GM23338 (cell line): ENCODE results near the gene TSHZ3.

Experiments used
- CREB1 ChIP-seq: fragments of 250-450 bp; sonication (Bioruptor Pico); IDR thresholded peaks from 2 replicates; pipeline ENCODE4 v1.5.0; 2020; ENCODE audit warnings: low read depth, mild to moderate bottlenecking, moderate library complexity
- EZH2 ChIP-seq: fragments of 200-600 bp; sonication (generic); IDR thresholded peaks from one replicate; pipeline ENCODE4 v1.8.0; 2017; ENCODE audit warnings: antibody characterized with exemption, mild to moderate bottlenecking, low read depth; ENCODE audit not compliant: unreplicated experiment
- POLR2AphosphoS5 ChIP-seq: IDR thresholded peaks from 2 replicates; pipeline ENCODE4 v1.6.1; 2016; ENCODE audit warnings: antibody characterized with exemption, low read depth
- TF ChIP-seq, protein P1 (sequence below), 2 experiments: fragments of 200-600 bp in 1 of 2; sonication (generic) in 1 of 2; conservative IDR thresholded peaks; 2 replicates each; pipeline versions ENCODE4 v1.5.1 to v1.6.1; 2016 to 2017; ENCODE audit warnings: antibody characterized with exemption in 2 of 2, low read depth in 2 of 2, mild to moderate bottlenecking in 2 of 2, moderate library complexity in 1 of 2

DNA sequence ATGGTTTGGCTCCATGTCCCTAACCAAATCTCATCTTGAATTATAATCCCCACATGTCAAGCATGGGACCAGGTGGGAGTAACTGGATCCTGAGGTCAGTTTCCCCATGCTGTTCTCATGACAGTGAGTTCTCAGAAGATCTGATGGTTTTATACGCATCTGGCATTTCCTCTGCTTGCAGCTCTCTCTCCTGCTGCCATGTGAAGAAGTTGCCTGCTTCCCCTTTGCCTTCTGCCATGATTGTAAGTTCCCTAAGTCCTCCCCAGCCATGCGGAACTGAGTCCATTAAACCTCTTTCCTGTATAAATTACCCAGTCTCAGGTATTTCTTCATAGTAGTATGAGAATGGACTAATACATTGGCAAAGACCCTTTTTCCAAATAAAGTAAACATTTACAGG is 96.8 kb downstream of the TSHZ3 start:
- TF ChIP-seq, protein P1, sequence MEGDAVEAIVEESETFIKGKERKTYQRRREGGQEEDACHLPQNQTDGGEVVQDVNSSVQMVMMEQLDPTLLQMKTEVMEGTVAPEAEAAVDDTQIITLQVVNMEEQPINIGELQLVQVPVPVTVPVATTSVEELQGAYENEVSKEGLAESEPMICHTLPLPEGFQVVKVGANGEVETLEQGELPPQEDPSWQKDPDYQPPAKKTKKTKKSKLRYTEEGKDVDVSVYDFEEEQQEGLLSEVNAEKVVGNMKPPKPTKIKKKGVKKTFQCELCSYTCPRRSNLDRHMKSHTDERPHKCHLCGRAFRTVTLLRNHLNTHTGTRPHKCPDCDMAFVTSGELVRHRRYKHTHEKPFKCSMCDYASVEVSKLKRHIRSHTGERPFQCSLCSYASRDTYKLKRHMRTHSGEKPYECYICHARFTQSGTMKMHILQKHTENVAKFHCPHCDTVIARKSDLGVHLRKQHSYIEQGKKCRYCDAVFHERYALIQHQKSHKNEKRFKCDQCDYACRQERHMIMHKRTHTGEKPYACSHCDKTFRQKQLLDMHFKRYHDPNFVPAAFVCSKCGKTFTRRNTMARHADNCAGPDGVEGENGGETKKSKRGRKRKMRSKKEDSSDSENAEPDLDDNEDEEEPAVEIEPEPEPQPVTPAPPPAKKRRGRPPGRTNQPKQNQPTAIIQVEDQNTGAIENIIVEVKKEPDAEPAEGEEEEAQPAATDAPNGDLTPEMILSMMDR (conservative IDR thresholded peaks at IDR 0.05; ENCODE audit: low read depth in 2 of 2) = no peak
- TF ChIP-seq CREB1 (CRISPR knock-in tag) (no peak), POLR2AphosphoS5 (no peak), EZH2 (no peak)
